DND-41 (cell line): ENCODE results near the gene NT5C3A.

ENCODE experiments used
- EZH2 ChIP-seq: IDR thresholded peaks from 3 replicates; pipeline ENCODE4 v1.6.1; 2012; ENCODE audit warnings: borderline replicate concordance, low read depth, mild to moderate bottlenecking, moderate library complexity, low read length, inconsistent platforms; ENCODE audit not compliant: severe bottlenecking
- TF ChIP-seq, protein P1 (sequence below): IDR thresholded peaks from 2 replicates; pipeline ENCODE4 v1.5.1; 2012; ENCODE audit warnings: borderline replicate concordance, low read length, moderate library complexity, mild to moderate bottlenecking; ENCODE audit not compliant: poor library complexity, severe bottlenecking; ENCODE audit errors: extremely low read depth

DNA sequence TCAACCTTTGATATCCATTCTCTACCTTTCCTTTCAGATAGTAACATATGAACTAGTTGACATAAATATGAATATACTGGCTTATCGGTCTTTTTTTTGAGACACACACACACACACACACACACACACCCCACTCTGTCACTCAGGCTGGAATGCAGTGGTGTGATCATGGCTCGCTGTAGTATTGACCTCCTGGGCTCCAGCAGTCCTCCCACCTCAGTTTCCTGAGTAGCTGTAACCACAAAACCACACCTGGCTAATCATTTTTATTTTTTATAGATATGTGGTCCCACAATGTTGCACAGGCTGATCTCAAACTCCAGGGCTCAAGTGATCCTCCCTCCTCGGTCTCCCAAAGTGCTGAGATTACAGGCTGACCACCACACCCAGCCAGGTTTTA, 14.2 kb upstream of the NT5C3A start:
- TF ChIP-seq, protein P1, sequence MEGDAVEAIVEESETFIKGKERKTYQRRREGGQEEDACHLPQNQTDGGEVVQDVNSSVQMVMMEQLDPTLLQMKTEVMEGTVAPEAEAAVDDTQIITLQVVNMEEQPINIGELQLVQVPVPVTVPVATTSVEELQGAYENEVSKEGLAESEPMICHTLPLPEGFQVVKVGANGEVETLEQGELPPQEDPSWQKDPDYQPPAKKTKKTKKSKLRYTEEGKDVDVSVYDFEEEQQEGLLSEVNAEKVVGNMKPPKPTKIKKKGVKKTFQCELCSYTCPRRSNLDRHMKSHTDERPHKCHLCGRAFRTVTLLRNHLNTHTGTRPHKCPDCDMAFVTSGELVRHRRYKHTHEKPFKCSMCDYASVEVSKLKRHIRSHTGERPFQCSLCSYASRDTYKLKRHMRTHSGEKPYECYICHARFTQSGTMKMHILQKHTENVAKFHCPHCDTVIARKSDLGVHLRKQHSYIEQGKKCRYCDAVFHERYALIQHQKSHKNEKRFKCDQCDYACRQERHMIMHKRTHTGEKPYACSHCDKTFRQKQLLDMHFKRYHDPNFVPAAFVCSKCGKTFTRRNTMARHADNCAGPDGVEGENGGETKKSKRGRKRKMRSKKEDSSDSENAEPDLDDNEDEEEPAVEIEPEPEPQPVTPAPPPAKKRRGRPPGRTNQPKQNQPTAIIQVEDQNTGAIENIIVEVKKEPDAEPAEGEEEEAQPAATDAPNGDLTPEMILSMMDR = no peak
- TF ChIP-seq EZH2 = no peak
